NB4 (cell line): ENCODE results near the gene CA12.

ENCODE experiments used
- MYC ChIP-seq: IDR thresholded peaks from 2 replicates; pipeline ENCODE4 v1.6.1; 2011; ENCODE audit warnings: low read depth, low read length
- POLR2A ChIP-seq: IDR thresholded peaks from 2 replicates; pipeline ENCODE4 v1.6.1; 2011; ENCODE audit warnings: mild to moderate bottlenecking; ENCODE audit not compliant: insufficient read length; ENCODE audit errors: extremely low read depth
- TF ChIP-seq, protein P1 (sequence below): IDR thresholded peaks from one replicate; pipeline ENCODE4 v1.5.1; 2012; ENCODE audit warnings: low read depth, low read length

DNA sequence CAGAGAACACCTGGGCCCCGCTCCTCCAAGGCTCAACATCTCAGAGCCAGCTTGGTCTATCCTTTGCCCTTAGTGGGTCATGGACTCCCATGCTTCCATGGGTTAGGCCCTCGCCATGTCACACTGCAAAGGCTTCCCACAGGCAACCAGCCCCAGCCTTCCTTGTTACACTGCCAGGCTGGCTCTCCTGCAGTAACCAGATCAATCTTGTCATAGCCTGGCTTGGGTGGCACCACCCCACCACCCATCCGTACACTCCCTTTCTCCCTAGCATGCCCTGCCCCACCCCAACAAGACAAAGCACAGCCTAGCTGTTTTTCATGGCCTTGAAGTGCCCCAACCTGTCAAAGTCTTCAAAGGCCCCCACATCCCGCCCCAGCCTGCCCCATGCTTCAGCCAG, 30.5 kb downstream of the CA12 start:
- TF ChIP-seq, protein P1, sequence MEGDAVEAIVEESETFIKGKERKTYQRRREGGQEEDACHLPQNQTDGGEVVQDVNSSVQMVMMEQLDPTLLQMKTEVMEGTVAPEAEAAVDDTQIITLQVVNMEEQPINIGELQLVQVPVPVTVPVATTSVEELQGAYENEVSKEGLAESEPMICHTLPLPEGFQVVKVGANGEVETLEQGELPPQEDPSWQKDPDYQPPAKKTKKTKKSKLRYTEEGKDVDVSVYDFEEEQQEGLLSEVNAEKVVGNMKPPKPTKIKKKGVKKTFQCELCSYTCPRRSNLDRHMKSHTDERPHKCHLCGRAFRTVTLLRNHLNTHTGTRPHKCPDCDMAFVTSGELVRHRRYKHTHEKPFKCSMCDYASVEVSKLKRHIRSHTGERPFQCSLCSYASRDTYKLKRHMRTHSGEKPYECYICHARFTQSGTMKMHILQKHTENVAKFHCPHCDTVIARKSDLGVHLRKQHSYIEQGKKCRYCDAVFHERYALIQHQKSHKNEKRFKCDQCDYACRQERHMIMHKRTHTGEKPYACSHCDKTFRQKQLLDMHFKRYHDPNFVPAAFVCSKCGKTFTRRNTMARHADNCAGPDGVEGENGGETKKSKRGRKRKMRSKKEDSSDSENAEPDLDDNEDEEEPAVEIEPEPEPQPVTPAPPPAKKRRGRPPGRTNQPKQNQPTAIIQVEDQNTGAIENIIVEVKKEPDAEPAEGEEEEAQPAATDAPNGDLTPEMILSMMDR = no peak
- TF ChIP-seq POLR2A (no peak), MYC (no peak)
